GM18502 (cell line): ENCODE results near the gene CWC27.
A peak's percentile ranks its signal among the peaks of the same experiment; 100 is the strongest.
"Not testable (repeated sequence)": the region's sequence is repeated elsewhere in the genome, so short reads cannot be mapped to it uniquely, and the experiment has no call there.

Experiments used
- ATAC-seq: cut with Tn5 transposase; IDR thresholded peaks from one replicate; pipeline ENCODE4 v1.9.1; 2021; ENCODE audit warnings: mild to moderate bottlenecking; ENCODE audit not compliant: unreplicated experiment, poor library complexity

CWC27 gene

DNA sequence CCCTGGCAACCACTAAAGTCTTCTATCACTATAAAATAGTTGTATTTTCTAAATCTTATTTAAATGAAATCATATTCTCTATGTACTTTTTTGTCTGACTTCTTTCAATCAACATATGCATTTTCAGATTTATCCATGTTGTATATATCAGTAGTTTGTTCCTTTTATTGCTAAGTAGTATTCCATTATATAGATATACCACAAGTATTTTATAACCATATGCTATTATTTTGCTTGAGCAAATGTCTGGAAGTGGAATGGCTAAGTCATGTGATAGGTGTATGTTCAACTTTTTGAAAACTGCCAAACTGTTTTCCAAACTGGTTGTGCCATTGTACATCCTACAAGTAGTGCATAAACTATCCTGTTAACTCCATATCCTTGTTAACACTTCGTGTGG lies 131.1 kb downstream of the CWC27 start:
- no peak for ATAC-seq

DNA sequence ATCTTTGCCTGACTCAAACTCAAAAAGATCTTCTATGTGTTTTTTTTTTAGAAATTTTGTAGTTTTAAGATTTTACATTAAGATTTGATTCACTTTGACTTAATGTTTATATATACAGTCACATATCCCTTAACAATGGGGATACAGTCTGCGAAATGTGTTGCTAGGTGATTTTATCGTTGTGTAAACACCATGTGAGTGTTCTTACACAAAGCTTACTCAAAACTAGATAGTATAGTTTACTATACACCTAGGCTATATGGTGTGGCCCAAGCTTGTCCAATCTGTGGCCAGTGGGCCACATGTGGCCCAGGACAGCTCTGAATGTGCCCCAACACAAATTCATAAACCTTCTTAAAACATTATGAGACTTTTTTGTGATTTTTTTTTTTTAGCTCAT lies 131.9 kb downstream of the CWC27 start:
- ATAC-seq: no peak

GRCh38 chr5:64907399-64907798 lies 138.7 kb downstream of the CWC27 start:
- not testable (repeated sequence) for ATAC-seq

DNA sequence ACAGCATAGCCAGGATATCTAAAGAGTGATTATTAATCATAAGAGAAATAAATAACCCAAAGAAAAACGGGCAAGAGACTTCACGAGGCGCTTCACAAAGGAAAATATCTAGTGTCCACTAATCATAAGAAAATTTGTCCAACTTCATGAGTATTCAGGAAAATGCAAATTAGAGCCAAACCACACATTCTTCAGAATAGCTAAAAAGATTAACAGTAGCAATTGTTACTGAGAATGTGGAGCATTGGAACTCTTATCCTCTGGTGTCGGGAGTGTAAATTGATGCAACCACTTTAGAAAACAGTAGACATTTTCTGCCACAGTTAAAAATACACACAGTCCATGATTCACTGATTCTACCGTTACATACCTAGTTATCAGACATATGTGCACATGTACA lies 145.7 kb downstream of the CWC27 start:
- ATAC-seq: no peak

DNA sequence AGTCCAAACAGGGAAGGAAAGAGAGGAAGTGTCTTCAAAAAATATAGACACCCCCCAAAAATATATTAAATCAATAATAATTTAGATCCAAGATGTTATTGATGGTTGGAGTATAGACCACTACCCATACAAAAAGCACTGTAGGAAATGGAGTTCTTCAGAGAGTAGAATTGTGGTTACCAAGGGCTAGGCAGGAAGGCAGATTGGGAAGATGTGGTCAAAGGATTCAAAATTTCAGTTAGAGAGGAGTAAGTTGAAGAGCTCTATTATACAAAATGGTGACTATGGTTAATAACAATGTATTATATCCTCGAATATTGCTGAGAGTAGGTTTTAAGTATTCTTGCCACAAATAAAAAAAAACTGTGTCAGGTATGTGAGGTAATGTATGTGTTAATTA lies 149.4 kb downstream of the CWC27 start:
- ATAC-seq: no peak

- ATAC-seq: no peak
These were observed 152.7 kb downstream of the CWC27 start for GRCh38 chr5:64921386-64921785.

DNA sequence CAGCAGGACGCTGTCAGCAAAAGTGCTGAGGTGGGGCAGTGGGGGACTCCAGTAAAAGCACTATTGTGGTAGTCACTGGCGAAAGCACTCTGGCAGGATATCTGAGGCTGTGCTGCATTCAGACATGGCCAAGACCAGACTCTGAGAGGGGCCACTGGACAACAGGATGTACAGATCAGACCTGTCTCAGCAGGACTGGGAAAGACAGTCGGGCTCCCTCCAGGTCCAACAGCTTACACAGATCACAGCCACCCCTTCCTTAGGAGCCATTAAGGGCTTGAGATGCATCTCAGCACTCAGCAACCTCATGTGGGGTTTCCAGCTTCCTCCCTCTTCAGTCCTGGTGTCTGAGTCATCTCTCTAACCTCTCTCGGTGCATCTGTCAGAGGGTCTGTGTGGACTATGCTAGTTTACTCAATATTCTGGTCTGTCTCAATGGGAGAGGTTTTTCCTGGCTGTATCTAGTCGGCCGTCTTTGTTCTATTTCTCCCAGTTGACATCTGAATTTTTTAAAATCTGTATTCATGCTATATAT lies 154.5 kb downstream of the CWC27 start:
- peak; percentile 44 for ATAC-seq

- ATAC-seq: no peak
These were observed 156.4 kb downstream of the CWC27 start for GRCh38 chr5:64925123-64925522.

GRCh38 chr5:64929833-64930232 lies 161.1 kb downstream of the CWC27 start:
- no peak for ATAC-seq

DNA sequence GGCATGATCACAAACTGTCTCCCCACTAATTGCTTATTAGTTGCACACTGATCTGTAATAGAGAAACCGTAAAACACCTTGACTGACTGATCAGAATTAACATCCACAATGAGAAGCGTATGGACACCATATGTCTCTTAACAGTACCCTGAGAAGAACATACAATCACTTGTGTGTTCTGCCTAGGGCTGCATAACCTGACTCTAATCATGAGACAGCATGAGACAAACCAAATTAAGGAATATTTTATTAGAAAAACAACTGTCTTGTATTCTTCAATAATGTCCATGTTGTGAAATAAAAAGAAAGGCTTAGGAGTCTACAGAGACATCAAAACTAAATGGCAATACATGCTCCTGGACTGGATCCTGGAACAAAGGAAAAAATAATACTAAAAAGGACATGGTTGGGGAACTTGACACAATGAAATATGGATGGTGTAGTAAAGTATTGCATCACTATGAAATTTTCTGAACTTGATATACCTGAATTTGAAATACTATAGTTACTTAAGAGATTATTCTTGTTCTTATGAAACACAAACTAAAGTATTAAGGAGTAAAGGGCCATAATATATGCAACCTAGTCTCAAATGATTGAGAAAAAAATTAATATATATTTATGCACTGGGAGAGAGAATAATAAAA lies 162.1 kb downstream of the CWC27 start:
- ATAC-seq: no peak

DNA sequence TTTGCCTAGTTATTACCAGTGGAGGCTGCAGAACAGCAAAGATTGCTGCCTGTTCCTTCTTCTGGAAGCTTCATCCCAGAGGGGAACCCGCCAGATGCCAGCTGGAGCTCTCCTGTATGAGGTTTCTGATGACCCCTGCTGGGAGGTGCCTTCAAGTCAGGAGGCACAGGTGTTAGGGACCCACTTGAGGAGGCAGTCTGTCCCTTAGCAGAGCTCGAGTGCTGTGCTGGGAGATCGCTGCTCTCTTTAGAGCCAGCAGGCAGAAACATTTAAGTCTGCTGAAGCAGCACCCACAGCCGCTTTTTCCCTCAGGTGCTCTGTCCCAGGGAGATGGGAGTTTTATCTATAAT lies 170.7 kb downstream of the CWC27 start:
- ATAC-seq: not testable (repeated sequence)

GRCh38 chr5:64939772-64940510 lies 171.2 kb downstream of the CWC27 start:
- ATAC-seq: no peak

DNA sequence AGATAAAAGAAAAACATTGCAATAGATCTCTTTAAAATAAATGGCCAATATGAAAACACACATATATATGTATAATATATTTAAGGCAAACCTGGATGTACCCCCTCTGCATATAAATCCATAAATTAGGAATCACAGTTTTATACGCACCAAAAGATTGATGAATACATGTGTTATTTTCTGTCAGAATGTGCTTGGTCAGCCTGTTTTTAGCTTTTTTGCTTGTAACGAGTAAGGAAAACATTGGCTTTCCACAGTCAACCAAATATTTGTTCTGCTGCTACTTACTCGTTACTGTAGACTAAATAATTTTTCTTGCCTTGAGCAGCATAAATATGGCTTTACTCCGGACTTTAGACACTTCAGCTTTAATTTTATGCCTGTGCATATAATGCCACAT lies 173.7 kb downstream of the CWC27 start:
- no peak for ATAC-seq

DNA sequence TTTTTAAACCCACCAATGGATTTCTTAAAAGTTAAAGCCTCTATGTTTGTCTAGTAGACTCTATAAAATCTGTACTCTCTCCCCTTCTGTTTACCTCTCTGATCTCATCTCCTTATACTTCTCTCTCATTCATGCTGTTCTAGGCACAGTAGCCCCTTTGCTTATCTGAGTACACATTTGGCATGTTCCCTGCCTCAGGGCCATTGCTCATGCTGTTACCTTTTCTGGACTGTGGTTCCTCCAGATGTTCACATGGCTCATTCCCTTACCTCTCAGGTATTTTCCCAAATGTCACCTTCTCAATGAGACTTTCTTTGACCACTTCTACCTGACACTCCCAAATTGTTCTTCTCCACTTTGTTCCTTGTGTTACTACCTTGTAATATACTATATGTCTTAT lies 176.1 kb downstream of the CWC27 start:
- no peak for ATAC-seq

DNA sequence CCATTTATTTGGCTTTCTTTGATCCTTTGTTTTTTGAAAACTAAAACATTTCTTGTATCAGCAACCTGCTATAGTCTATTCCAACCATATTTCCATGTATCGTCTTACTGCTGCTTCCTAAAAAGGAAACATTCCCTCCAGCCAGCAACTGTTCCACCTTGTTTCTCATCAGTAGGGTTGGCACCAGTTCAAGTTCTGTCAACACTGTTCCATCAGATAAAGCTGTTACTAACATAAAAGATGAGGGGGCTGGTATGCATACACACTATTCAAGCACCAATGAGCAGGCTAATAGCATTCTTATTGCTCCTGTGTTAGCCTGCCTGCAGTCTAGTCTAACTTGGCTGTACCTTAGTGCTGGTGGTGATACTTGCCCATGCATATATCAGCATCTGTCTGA lies 178.3 kb downstream of the CWC27 start:
- no peak for ATAC-seq

GRCh38 chr5:64947801-64948200 lies 179.1 kb downstream of the CWC27 start:
- ATAC-seq: no peak

DNA sequence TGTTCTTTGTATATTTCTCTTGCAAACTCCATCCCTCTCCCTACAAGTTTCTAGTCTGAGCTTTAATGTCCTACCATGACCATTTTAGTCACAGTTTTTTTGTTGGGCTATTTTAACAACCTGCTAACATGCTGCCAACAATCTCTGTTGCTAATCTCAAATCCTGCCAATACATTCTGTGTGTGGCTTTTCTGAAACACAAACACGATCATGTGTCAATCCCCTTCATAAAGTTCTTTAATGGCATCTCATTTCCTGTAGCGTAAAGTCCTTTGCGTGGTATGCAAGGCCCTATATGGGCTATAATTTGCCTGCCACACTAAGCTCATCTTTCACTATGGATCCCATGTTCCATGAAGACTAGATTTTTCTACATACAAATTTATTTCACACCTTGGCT lies 180.6 kb downstream of the CWC27 start:
- no peak for ATAC-seq

GRCh38 chr5:64952951-64953673 lies 184.4 kb downstream of the CWC27 start:
- no peak for ATAC-seq

DNA sequence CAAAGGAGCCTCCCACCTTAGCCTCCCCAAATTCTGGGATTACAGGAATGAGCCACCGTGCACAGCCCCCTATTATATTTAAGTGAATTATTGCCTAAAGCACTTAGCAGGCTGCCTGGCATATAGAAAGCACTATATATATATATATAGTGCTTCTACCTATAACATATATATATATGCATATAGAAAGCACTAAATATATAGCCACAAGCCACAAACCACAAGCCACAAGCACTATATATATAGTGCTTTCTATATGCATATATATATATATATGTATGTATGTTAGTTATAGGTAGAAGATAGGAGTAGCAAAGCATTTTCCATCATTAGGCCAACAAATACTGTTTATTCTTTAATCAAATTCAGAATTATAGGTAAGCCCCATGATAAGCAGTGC lies 185.8 kb downstream of the CWC27 start:
- ATAC-seq: no peak

- ATAC-seq: no peak
These were observed 190.1 kb downstream of the CWC27 start for GRCh38 chr5:64958757-64959391.

GRCh38 chr5:64963278-64963677 lies 194.5 kb downstream of the CWC27 start:
- no peak for ATAC-seq
